ENCODE results near the gene UNC5B.

Gene UNC5B

GRCh38 chr10:71255808-71256660, 43.7 kb downstream of the UNC5B start:
- peak; percentile 85 for DNase-seq

GRCh38 chr10:71256661-71257318, 44.4 kb downstream of the UNC5B start:
- DNase-seq, result no peak

GRCh38 chr10:71257319-71257997, 45.1 kb downstream of the UNC5B start:
- no peak for DNase-seq

GRCh38 chr10:71258046-71258445, 45.7 kb downstream of the UNC5B start:
- no peak for DNase-seq

GRCh38 chr10:71258446-71259145, 46.2 kb downstream of the UNC5B start:
- no peak for DNase-seq

- no peak for DNase-seq
Observed at GRCh38 chr10:71259282-71259681, 46.9 kb downstream of the UNC5B start.

GRCh38 chr10:71259815-71260501, 47.6 kb downstream of the UNC5B start:
- no peak for DNase-seq

- peak; percentile 59 for DNase-seq
Observed at GRCh38 chr10:71260622-71261325, 48.4 kb downstream of the UNC5B start.

GRCh38 chr10:71262027-71262426, 49.7 kb downstream of the UNC5B start:
- peak; percentile 65 for DNase-seq

- no peak for DNase-seq
Observed at GRCh38 chr10:71262817-71263216, 50.4 kb downstream of the UNC5B start.

GRCh38 chr10:71263376-71263775, 51.0 kb downstream of the UNC5B start:
- DNase-seq, result no peak

GRCh38 chr10:71264345-71265200, 52.2 kb downstream of the UNC5B start:
- DNase-seq, result no peak

GRCh38 chr10:71265201-71265575, 52.8 kb downstream of the UNC5B start:
- DNase-seq, result no peak

GRCh38 chr10:71265618-71266146, 53.3 kb downstream of the UNC5B start:
- no peak for DNase-seq

GRCh38 chr10:71266147-71266917, 54.0 kb downstream of the UNC5B start:
- peak; percentile 16 for DNase-seq

- DNase-seq, result no peak
Observed at GRCh38 chr10:71266918-71267442, 54.6 kb downstream of the UNC5B start.

GRCh38 chr10:71267508-71268240, 55.3 kb downstream of the UNC5B start:
- no peak for DNase-seq

GRCh38 chr10:71268247-71268691, 55.9 kb downstream of the UNC5B start:
- DNase-seq, result peak; percentile 15

GRCh38 chr10:71268758-71269157, 56.4 kb downstream of the UNC5B start:
- no peak for DNase-seq

Measured in NCI-H446 treated with DMSO at 0.1 percent for 48 hours (cell line).